ENCODE data around the gene NAP1L1. TPM values are rescaled to one million over a fixed set of nuclear protein-coding genes. Genes with fewer than 3 reads are reported as not detected.
A peak's percentile ranks its signal among the peaks of the same experiment; 100 is the strongest.

The NAP1L1 gene
- total and polyA plus RNA-seq, 10 donors, result 353 to 533 (median 404) TPM

- Histone ChIP-seq H3K36me3 (no peaks in the 10 kb centered on the region), H3K4me3 (no peak overlapping the region), H3K27ac (no peak overlapping the region), H3K27me3 (replicated peaks in 1 of 7) (no peaks in the 10 kb centered on the region), H3K9me3 (no peaks in the 10 kb centered on the region), H3K4me1 (no peaks in the 10 kb centered on the region)
- TF ChIP-seq POLR2A (IDR thresholded peaks at IDR 0.05) (no peak), CTCF (IDR thresholded peaks at IDR 0.05 in 8 of 11, conservative IDR thresholded peaks at IDR 0.05 in 3 of 11) (no peak), POLR2AphosphoS5 (IDR thresholded peaks at IDR 0.05) (no peak)
- 94 to 100% (median 96%) methylated on average over 3 of the region's 3 CpGs for WGBS, 5 donors
- intact Hi-C loops (cut with DNase I; ENCODE audit: low total_unique reads), result no loop called here
- DNase-seq, result no peak
These were observed 10.3 kb upstream of the NAP1L1 start for GRCh38 chr12:76094754-76095153.

GRCh38 chr12:76091246-76091754, 6.8 kb upstream of the NAP1L1 start:
- Histone ChIP-seq H3K4me1 (peaks cover under 1 to 6% (median 3%) of the 10 kb centered on the region in 6 donors), H3K27me3 (replicated peaks in 1 of 7) (no peaks in the 10 kb centered on the region), H3K36me3 (no peaks in the 10 kb centered on the region), H3K4me3 (no peak overlapping the region), H3K27ac (no peak overlapping the region), H3K9me3 (no peaks in the 10 kb centered on the region)
- intact Hi-C loops (cut with DNase I; ENCODE audit: low total_unique reads), result no loop called here
- 77 to 91% (median 88%) methylated on average over 2 of the region's 2 CpGs for WGBS, 5 donors
- TF ChIP-seq POLR2AphosphoS5 (IDR thresholded peaks at IDR 0.05), result no peak
- TF ChIP-seq CTCF (IDR thresholded peaks at IDR 0.05 in 8 of 11, conservative IDR thresholded peaks at IDR 0.05 in 3 of 11), result no peak
- no peak for TF ChIP-seq POLR2A (IDR thresholded peaks at IDR 0.05)
- DNase-seq, result no peak

GRCh38 chr12:76085520-76085868, 1.0 kb upstream of the NAP1L1 start:
- Histone ChIP-seq H3K36me3 (no peaks in the 10 kb centered on the region), H3K4me1 (peaks cover 14 to 56% (median 46%) of the 10 kb centered on the region in 6 donors), H3K27me3 (replicated peaks in 1 of 7) (no peaks in the 10 kb centered on the region), H3K4me3 (peak overlapping the region; percentile 70 to 93 (median 87)), H3K9me3 (no peaks in the 10 kb centered on the region), H3K27ac (peak overlapping the region; percentile 94 to 99 (median 98))
- 0 to 3% (median 1%) methylated on average over 5 of the region's 5 CpGs for WGBS, 5 donors
- intact Hi-C loops (cut with DNase I; ENCODE audit: low total_unique reads), result loop anchor here (10.0 kb wide), 2 partner anchors 259 to 469 kb away; partner anchors contain the start of genes BBS10 and OSBPL8
- DNase-seq, result no peak
- no peak for TF ChIP-seq CTCF (IDR thresholded peaks at IDR 0.05 in 8 of 11, conservative IDR thresholded peaks at IDR 0.05 in 3 of 11)
- no peak for TF ChIP-seq POLR2A (IDR thresholded peaks at IDR 0.05)
- no peak for TF ChIP-seq POLR2AphosphoS5 (IDR thresholded peaks at IDR 0.05)

GRCh38 chr12:76084863-76085519, 506 bp upstream of the NAP1L1 start:
- no peak for TF ChIP-seq POLR2AphosphoS5 (IDR thresholded peaks at IDR 0.05)
- TF ChIP-seq POLR2A (IDR thresholded peaks at IDR 0.05), result peak in 1 of 3 donors; percentile 7
- TF ChIP-seq CTCF (IDR thresholded peaks at IDR 0.05 in 8 of 11, conservative IDR thresholded peaks at IDR 0.05 in 3 of 11), result peak in 6 of 11 experiments; percentile 6 to 45 (median 34)
- DNase-seq, result peak; percentile 96
- H3K27ac ChIP-seq, result peak overlapping the region; percentile 94 to 99 (median 98)
- intact Hi-C loops (cut with DNase I; ENCODE audit: low total_unique reads), result loop anchor here (10.0 kb wide), 2 partner anchors 260 to 470 kb away; partner anchors contain the start of genes BBS10 and OSBPL8
- WGBS, 5 donors, result 0 to 1% (median 1%) methylated on average over 44 of the region's 44 CpGs
- H3K4me1 ChIP-seq, result peaks cover 14 to 61% (median 51%) of the 10 kb centered on the region in 6 donors
- H3K4me3 ChIP-seq, result peak overlapping the region; percentile 70 to 93 (median 87)
- no peaks in the 10 kb centered on the region for H3K9me3 ChIP-seq
- H3K27me3 ChIP-seq (replicated peaks in 1 of 7), result no peaks in the 10 kb centered on the region
- H3K36me3 ChIP-seq, result no peaks in the 10 kb centered on the region
